Lower lobe of right lung (tissue), 2 donors: ENCODE data around the gene B4GALT7. TPM values are rescaled to one million over a fixed set of nuclear protein-coding genes. Genes with fewer than 3 reads are reported as not detected.

Source experiments
- ATAC-seq, 2 donors: fragments of 200-7000 bp; cut with Tn5 transposase; one replicate each; pipeline ENCODE4 v1.9.1; 2020 to 2022; ENCODE audit warnings: mild to moderate bottlenecking in 2 of 2, moderate library complexity in 2 of 2
- DNase-seq: peaks from one replicate; pipeline ENCODE4 v3.0.0-alpha.2; 2020
- H3K27ac ChIP-seq: fragments of 200-600 bp; one replicate; pipeline ENCODE4 v1.8.0; 2022
- H3K27me3 ChIP-seq: fragments of 200-600 bp; one replicate; pipeline ENCODE4 v1.8.0; 2022; ENCODE audit warnings: low read depth
- H3K36me3 ChIP-seq: fragments of 200-600 bp; one replicate; pipeline ENCODE4 v1.8.0; 2022; ENCODE audit warnings: mild to moderate bottlenecking
- H3K4me1 ChIP-seq: fragments of 200-600 bp; one replicate; pipeline ENCODE4 v1.8.0; 2022
- H3K4me3 ChIP-seq: fragments of 200-600 bp; one replicate; pipeline ENCODE4 v1.8.0; 2022; ENCODE audit warnings: mild to moderate bottlenecking
- H3K9me3 ChIP-seq: fragments of 200-600 bp; one replicate; pipeline ENCODE4 v1.8.0; 2022
- intact Hi-C: fragments of 100-400 bp; cut with DNase I; formaldehyde crosslinking; loops from one replicate; pipeline ENCODE4 v1.11.0; 2022
- total RNA-seq: library from RNA; stranded (reverse); fragmentation: NEBNext Ultra II Directional; extraction: Animal tissue kit (Norgen Biotek cat#: 25700); gene quantifications from one replicate; pipeline ENCODE4 v1.2.1, GENCODE V29; 2021
- TF ChIP-seq, protein P1 (sequence below): fragments of 200-600 bp; IDR thresholded peaks from one replicate; pipeline ENCODE4 v1.8.0; 2022; ENCODE audit warnings: antibody characterized with exemption, mild to moderate bottlenecking
- donor health status: DM: no; HTN: yes; CAD: no; lungs with severe emphysema.

B4GALT7 gene
- total RNA-seq, 1 donor from 2014 or later: 22.4 TPM

- Histone ChIP-seq H3K4me3 (no peak overlapping the region), H3K4me1 (peaks cover 17% of the 10 kb centered on the region)
- intact Hi-C loops: no loop called here
Observed at GRCh38 chr5:177595026-177595585, 4.8 kb upstream of the B4GALT7 start.

DNA sequence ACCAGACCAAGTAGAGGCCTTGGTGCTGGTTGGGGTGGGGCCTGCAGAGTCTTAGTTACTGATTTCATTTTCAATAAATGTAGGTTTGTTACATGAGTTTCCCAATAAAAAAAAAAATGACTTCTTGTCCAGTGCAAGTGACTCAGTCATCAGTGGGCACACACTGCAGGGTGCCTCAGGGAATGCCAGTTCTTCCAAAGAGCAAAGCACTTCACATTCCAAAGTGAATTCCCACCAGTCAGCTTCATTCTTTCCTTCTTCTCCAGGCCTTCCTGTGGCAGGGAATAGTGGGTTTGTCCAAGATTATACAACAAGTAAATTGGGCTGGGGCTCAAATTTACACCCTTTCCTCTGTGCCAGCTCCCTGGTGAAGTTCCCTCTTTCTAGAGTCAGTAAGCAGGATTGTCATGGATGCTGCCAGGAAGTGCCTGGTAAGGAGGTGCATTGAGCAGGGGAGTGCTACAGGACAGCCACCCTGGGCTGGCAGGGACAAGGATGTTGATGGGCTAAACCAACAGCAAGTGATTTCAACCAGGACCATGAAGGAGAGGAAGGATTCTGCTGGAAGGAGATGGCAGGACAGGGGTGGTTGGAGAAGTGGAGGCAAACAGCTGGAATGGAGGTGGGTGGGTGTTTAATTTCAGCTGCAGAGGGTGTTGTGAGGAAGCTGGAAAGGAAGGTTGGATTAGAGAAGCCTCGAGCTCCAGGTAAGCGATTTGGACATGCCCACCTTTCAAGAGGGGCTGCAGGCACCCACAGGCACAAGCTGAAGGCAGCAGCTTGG, 3.7 kb upstream of the B4GALT7 start:
- DNase-seq (no peak), ATAC-seq (no peak)
- H3K9me3 ChIP-seq: no peaks in the 10 kb centered on the region
- intact Hi-C loops: no loop called here
- peaks cover 38% of the 10 kb centered on the region for H3K36me3 ChIP-seq
- H3K4me1 ChIP-seq: peaks cover 24% of the 10 kb centered on the region
- H3K4me3 ChIP-seq: no peak overlapping the region
- H3K27me3 ChIP-seq: no peaks in the 10 kb centered on the region
- TF ChIP-seq, protein P1, sequence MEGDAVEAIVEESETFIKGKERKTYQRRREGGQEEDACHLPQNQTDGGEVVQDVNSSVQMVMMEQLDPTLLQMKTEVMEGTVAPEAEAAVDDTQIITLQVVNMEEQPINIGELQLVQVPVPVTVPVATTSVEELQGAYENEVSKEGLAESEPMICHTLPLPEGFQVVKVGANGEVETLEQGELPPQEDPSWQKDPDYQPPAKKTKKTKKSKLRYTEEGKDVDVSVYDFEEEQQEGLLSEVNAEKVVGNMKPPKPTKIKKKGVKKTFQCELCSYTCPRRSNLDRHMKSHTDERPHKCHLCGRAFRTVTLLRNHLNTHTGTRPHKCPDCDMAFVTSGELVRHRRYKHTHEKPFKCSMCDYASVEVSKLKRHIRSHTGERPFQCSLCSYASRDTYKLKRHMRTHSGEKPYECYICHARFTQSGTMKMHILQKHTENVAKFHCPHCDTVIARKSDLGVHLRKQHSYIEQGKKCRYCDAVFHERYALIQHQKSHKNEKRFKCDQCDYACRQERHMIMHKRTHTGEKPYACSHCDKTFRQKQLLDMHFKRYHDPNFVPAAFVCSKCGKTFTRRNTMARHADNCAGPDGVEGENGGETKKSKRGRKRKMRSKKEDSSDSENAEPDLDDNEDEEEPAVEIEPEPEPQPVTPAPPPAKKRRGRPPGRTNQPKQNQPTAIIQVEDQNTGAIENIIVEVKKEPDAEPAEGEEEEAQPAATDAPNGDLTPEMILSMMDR: no peak
- no peak overlapping the region for H3K27ac ChIP-seq

More at GRCh38 chr5:177595026-177595585, 4.8 kb upstream of the B4GALT7 start:
- Histone ChIP-seq H3K36me3 (peaks cover 38% of the 10 kb centered on the region), H3K9me3 (no peaks in the 10 kb centered on the region), H3K27me3 (peaks cover 5% of the 10 kb centered on the region), H3K27ac (no peak overlapping the region)
- DNase-seq: no peak
- ATAC-seq: no peak
- TF ChIP-seq, protein P1: no peak

- peaks cover 38% of the 10 kb centered on the region for H3K36me3 ChIP-seq
- no peak for DNase-seq
- H3K9me3 ChIP-seq: no peaks in the 10 kb centered on the region
- no peaks in the 10 kb centered on the region for H3K27me3 ChIP-seq
- peaks cover 28% of the 10 kb centered on the region for H3K4me1 ChIP-seq
- intact Hi-C loops: no loop called here
- no peak overlapping the region for H3K4me3 ChIP-seq
- ATAC-seq: no peak
- TF ChIP-seq, protein P1: no peak
- no peak overlapping the region for H3K27ac ChIP-seq
Observed at GRCh38 chr5:177596775-177597238, 3.1 kb upstream of the B4GALT7 start.

- ATAC-seq (no peak), DNase-seq (no peak)
- no peak overlapping the region for H3K27ac ChIP-seq
- H3K4me1 ChIP-seq: peaks cover 17% of the 10 kb centered on the region
- H3K27me3 ChIP-seq: no peaks in the 10 kb centered on the region
- intact Hi-C loops: no loop called here
- H3K36me3 ChIP-seq: peaks cover 33% of the 10 kb centered on the region
- TF ChIP-seq, protein P1: no peak
- H3K4me3 ChIP-seq: no peak overlapping the region
- no peaks in the 10 kb centered on the region for H3K9me3 ChIP-seq
Observed at GRCh38 chr5:177598477-177598876, 1.5 kb upstream of the B4GALT7 start.

- peak overlapping the region; percentile 89 for H3K4me3 ChIP-seq
- H3K27me3 ChIP-seq: no peaks in the 10 kb centered on the region
- ATAC-seq (peak; percentile 4 to 12), DNase-seq (no peak)
- H3K27ac ChIP-seq: peak overlapping the region; percentile 87
- TF ChIP-seq, protein P1: no peak
- peaks cover 10% of the 10 kb centered on the region for H3K4me1 ChIP-seq
- H3K9me3 ChIP-seq: no peaks in the 10 kb centered on the region
- peaks cover 13% of the 10 kb centered on the region for H3K36me3 ChIP-seq
- intact Hi-C loops: no loop called here
Observed at GRCh38 chr5:177600508-177601018, 631 bp downstream of the B4GALT7 start.
